ENCODE measurements around the gene NOS2. TPM values are rescaled to one million over a fixed set of nuclear protein-coding genes. Genes with fewer than 3 reads are reported as not detected.
"Not testable (repeated sequence)": the region's sequence is repeated elsewhere in the genome, so short reads cannot be mapped to it uniquely, and the experiment has no call there.

NOS2 gene
- total and polyA plus RNA-seq, 4 donors: 0.30 to 2.2 (median 0.89) TPM

GRCh38 chr17:27733773-27734172 is 66.6 kb downstream of the NOS2 start:
- H3K4me1 ChIP-seq (ENCODE audit: control insufficient read depth in 5 of 5, insufficient read depth in 5 of 5, low read length in 5 of 5): no peaks in the 10 kb centered on the region
- H3K27me3 ChIP-seq (ENCODE audit: control insufficient read depth in 3 of 3, insufficient read depth in 3 of 3, low read length in 2 of 3): no peaks in the 10 kb centered on the region
- no peak overlapping the region for H3K27ac ChIP-seq (ENCODE audit: low read depth in 1 of 2, low read length in 1 of 2)
- H3K9me3 ChIP-seq (ENCODE audit: control insufficient read depth in 4 of 4, insufficient read depth in 3 of 4, low read length in 3 of 4): no peaks in the 10 kb centered on the region
- ATAC-seq (ENCODE audit: insufficient read depth, low FRiP score): no peak
- WGBS, 2 donors: 65 to 72% methylated on average over 3 of the region's 3 CpGs
- no peaks in the 10 kb centered on the region for H3K36me3 ChIP-seq (ENCODE audit: control insufficient read depth in 4 of 4, insufficient read depth in 4 of 4, low read length in 4 of 4)
- no peak overlapping the region for H3K4me3 ChIP-seq
- no peak for TF ChIP-seq CTCF (IDR thresholded peaks at IDR 0.05; ENCODE audit: control extremely low read depth, extremely low read depth)
- H3K9ac ChIP-seq (ENCODE audit: insufficient read depth in 1 of 2, low read length in 2 of 2): no peak overlapping the region
- DNase-seq: no peak

DNA sequence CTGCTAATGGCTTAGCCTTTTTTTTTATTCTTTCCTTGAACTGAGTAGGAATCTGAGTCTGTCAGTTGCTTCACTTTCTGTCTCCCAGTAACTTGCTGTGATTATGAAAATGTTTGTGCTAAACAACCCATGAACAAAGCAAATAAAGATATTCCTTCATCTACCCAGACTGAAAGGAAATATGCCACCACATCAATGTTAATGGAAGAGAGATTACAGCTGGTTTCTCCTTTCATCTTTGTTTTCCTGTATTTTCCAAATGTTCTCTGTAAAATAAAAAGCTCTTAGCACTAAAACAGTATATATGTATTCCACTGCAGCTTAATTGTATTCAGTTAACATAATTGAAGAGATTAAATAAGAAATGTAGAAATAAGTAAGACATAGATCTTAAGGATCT is 67.6 kb downstream of the NOS2 start:
- not testable (repeated sequence) for H3K4me3 ChIP-seq; H3K27ac ChIP-seq (ENCODE audit: low read depth in 1 of 2, low read length in 1 of 2); H3K4me1 ChIP-seq (ENCODE audit: control insufficient read depth in 5 of 5, insufficient read depth in 5 of 5, low read length in 5 of 5); H3K9me3 ChIP-seq (ENCODE audit: control insufficient read depth in 4 of 4, insufficient read depth in 3 of 4, low read length in 3 of 4); ATAC-seq (ENCODE audit: insufficient read depth, low FRiP score); H3K36me3 ChIP-seq (ENCODE audit: control insufficient read depth in 4 of 4, insufficient read depth in 4 of 4, low read length in 4 of 4); H3K27me3 ChIP-seq (ENCODE audit: control insufficient read depth in 3 of 3, insufficient read depth in 3 of 3, low read length in 2 of 3); H3K9ac ChIP-seq (ENCODE audit: insufficient read depth in 1 of 2, low read length in 2 of 2)
- DNase-seq: peak in 2 of 3 donors; percentile 60

- H3K9ac ChIP-seq (ENCODE audit: insufficient read depth in 1 of 2, low read length in 2 of 2); H3K27ac ChIP-seq (ENCODE audit: low read depth in 1 of 2, low read length in 1 of 2); H3K27me3 ChIP-seq (ENCODE audit: control insufficient read depth in 3 of 3, insufficient read depth in 3 of 3, low read length in 2 of 3); H3K9me3 ChIP-seq (ENCODE audit: control insufficient read depth in 4 of 4, insufficient read depth in 3 of 4, low read length in 3 of 4); ATAC-seq (ENCODE audit: insufficient read depth, low FRiP score); H3K4me3 ChIP-seq; H3K4me1 ChIP-seq (ENCODE audit: control insufficient read depth in 5 of 5, insufficient read depth in 5 of 5, low read length in 5 of 5); H3K36me3 ChIP-seq (ENCODE audit: control insufficient read depth in 4 of 4, insufficient read depth in 4 of 4, low read length in 4 of 4); DNase-seq: not testable (repeated sequence)
- 93 to 95% methylated on average over 6 of the region's 6 CpGs for WGBS, 2 donors
Measured at GRCh38 chr17:27725982-27726381, 74.3 kb downstream of the NOS2 start.

GRCh38 chr17:27721797-27722196 is 78.5 kb downstream of the NOS2 start:
- WGBS, 2 donors: 67 to 82% methylated on average over 3 of the region's 3 CpGs
- H3K36me3 ChIP-seq (ENCODE audit: control insufficient read depth in 4 of 4, insufficient read depth in 4 of 4, low read length in 4 of 4): no peaks in the 10 kb centered on the region
- H3K27ac ChIP-seq (ENCODE audit: low read depth in 1 of 2, low read length in 1 of 2): no peak overlapping the region
- H3K4me3 ChIP-seq: no peak overlapping the region
- no peak for TF ChIP-seq CTCF (IDR thresholded peaks at IDR 0.05; ENCODE audit: control extremely low read depth, extremely low read depth)
- H3K9me3 ChIP-seq (ENCODE audit: control insufficient read depth in 4 of 4, insufficient read depth in 3 of 4, low read length in 3 of 4): no peaks in the 10 kb centered on the region
- H3K27me3 ChIP-seq (ENCODE audit: control insufficient read depth in 3 of 3, insufficient read depth in 3 of 3, low read length in 2 of 3): no peaks in the 10 kb centered on the region
- ATAC-seq (ENCODE audit: insufficient read depth, low FRiP score): no peak
- no peaks in the 10 kb centered on the region for H3K4me1 ChIP-seq (ENCODE audit: control insufficient read depth in 5 of 5, insufficient read depth in 5 of 5, low read length in 5 of 5)
- no peak overlapping the region for H3K9ac ChIP-seq (ENCODE audit: insufficient read depth in 1 of 2, low read length in 2 of 2)
- no peak for DNase-seq

Small RNA genes lying within 50 kb of the gene (small RNA-seq; reads per million reads assigned to genes)
- gene AC130289.1 (ENCODE audit: low replicate concordance) (not detected), gene AC130289.2 (ENCODE audit: low replicate concordance) (not detected)

Other genes starting within 250 kb of the NOS2 start
- 100 to 1,000 TPM in 1 of 2 donors, 10 to 100 TPM in 1; 19.8 to 148 TPM for gene LGALS9, start 169.3 kb downstream of the NOS2 start, total RNA-seq
- gene LGALS9, start 169.3 kb downstream of the NOS2 start, polyA plus RNA-seq: 100 to 1,000 TPM in 1 of 2 donors, 10 to 100 TPM in 1; 82.8 to 228 TPM
- gene LYRM9, start 92.8 kb upstream of the NOS2 start, total RNA-seq: 10 to 100 TPM in 1 of 2 donors, 1 to 10 TPM in 1; 7.0 to 15.3 TPM
- 1 to 10 TPM; 7.9 to 9.7 TPM for gene LYRM9, start 92.8 kb upstream of the NOS2 start, polyA plus RNA-seq
- gene NLK, start 242.1 kb upstream of the NOS2 start, total RNA-seq: 10 to 100 TPM; 14.9 to 27.0 TPM
- gene NLK, start 242.1 kb upstream of the NOS2 start, polyA plus RNA-seq: 1 to 10 TPM; 7.1 to 9.2 TPM